ENCODE results near the gene CYP2C8.
"Not testable (repeated sequence)": the region's sequence is repeated elsewhere in the genome, so short reads cannot be mapped to it uniquely, and the experiment has no call there.

The CYP2C8 gene

DNA sequence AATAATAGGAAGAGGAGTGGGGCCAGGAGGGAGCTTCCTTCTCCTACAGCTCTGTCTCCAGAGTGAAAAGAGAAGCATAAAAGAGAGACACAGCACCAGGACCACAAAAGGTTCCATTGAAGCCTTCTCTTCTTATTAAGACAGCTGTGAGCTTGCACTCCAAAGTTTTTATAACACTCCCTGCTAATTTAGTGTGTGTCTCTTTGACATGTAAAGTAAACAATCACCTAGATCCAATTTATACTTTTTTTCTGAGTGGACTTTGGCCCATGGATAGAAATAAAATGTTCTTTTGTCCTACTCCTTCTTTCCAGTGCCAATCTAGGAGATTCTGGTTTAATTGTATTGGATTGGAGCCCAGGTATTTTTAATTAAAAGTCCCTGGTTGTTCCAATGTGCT, at the start of gene CYP2C8:
TSS of gene CYP2C8 (minus strand) at position 212 of the 400 bp plus-strand sequence. CDS start at position 117, 95 bp downstream.
- no peak for DNase-seq (ENCODE audit: low spot score)

DNA sequence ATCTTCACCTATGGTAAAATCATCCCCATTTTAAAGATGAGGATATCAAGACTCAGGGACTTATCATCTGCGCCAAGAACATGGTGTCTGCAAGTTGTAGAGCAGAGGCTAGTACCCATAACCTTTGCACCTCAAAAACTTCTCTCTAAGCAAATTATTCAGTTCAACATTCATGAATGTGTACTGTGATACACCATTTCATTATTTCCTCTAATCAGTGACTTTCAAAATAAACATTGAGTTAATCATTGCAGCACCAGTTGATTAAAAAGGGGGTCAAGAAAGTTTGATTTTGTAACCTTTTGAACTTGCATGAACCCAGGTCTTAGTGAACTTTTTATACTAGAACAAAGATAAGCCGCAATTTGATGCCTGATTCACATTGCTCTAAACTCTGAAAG, 47.6 kb upstream of the CYP2C8 start:
- no peak for DNase-seq (ENCODE audit: low spot score)

DNA sequence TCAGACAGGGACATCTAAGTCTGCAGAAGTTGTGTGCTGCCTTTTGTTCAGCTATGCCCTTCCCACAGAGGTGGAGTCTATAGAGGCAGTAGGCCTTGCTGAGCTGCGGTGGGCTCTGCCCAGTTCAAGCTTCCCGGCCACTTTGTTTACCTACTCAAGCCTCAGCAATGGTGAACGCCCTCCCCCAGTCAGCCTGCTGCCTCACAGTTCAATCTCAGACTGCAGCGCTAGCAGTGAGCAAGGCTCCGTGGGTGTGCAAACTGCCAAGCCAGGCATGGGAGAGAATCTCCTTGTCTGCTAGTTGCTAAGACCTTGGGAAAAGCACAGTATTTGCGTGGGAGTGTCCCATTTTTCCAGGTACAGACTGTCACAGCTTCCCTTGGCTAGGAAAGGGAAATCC, 41.5 kb upstream of the CYP2C8 start:
- DNase-seq (ENCODE audit: low spot score): not testable (repeated sequence)

DNA sequence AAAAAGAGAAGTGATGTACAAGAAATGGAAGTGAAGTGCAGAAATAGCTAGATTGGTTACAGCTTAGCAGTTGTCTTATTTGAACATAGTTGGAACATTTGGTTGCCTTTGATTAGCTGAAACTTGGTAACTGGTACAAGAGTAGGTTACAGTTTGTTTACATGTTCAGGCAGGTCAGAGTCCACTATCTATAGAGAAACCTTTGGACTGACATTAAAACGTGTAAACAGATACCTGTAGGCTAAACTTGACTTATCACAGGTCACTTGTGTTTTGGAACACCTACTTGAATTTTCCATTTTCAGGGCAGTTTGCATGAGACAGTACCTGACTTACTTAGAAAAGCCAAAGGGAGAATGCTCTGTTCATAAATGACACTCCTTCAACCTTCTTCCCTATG, 28.5 kb upstream of the CYP2C8 start:
- DNase-seq (ENCODE audit: low spot score): no peak

DNA sequence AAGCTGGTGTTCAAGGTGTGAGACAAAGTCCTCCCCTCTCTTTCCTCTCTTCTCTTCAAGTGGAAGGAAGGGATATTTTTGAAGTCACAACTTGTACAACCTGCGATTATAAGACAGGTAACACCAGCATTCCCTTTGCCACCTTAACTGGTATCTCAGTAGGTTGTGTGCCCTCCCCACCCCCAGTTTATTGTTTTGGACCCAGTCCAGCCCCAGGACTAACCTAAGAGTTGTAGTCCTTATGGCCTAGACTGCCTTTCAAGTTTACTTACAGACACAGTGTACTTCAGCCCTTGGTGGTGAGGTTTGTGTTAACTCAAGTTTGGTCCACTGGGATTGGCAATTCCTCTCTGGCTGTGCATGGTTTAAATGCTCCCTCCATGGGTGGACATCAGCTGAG, 26.8 kb upstream of the CYP2C8 start:
- DNase-seq (ENCODE audit: low spot score): no peak

DNA sequence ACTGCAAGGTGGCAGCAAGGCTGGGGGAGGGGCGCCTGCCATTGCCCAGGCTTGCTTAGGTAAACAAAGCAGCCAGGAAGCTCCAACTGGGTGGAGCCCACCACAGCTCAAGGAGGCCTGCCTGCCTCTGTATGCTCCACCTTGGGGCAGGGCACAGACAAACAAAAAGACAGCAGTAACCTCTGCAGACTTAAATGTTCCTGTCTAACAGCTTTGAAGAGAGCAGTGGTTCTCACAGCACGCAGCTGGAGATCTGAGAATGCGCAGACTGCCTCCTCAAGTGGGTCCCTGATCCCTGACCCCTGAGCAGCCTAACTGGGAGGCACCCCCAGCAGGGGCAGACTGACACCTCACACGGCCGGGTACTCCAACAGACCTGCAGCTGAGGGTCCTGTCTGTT, 10.3 kb upstream of the CYP2C8 start:
- DNase-seq (ENCODE audit: low spot score): not testable (repeated sequence)

DNA sequence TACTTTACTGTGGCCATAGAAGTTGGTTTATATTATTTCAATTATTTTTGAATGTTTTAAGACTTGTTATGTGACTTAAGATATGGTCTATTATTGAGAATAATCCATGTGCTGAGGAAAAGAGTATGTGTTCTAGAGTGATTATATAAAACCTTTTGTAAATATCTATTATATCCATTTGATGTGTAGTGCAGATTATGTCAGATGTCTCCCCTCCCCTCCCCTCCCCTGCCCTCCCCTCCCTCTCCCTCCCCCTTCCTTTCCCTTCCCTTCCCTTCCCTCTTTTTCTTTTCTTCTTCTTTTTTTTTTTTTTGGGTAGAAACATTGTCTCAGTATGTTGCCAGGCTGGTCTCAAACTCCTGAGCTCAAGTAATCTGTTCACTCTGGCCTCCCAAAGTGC, 8.3 kb upstream of the CYP2C8 start:
- DNase-seq (ENCODE audit: low spot score): no peak

DNA sequence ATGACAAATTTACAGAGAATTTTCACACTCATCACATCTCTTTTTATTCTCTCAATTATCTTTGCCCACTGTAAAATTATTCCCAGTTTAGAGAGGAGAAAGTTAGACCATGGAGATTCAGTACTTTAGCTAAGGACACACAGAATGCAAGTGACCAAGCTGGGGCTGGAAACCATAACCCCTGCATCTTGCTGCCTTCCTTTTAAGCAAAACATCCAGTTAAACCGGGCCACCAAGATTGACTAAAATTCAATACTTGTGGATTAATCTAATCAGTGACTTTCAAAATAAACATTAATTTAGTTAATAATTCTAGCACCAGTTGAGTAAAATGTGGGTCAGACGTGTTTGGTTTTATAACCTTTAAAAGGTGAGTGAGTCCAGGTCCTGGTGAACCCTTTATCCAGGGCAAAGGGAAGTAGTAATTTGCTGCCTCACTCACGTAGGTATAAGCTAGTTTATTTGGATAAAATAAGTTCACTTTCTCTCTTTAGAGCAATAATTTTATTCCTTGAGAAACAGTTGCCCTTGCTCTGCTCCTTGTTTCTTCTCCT, 1.9 kb upstream of the CYP2C8 start:
- DNase-seq (ENCODE audit: low spot score): no peak

DNA sequence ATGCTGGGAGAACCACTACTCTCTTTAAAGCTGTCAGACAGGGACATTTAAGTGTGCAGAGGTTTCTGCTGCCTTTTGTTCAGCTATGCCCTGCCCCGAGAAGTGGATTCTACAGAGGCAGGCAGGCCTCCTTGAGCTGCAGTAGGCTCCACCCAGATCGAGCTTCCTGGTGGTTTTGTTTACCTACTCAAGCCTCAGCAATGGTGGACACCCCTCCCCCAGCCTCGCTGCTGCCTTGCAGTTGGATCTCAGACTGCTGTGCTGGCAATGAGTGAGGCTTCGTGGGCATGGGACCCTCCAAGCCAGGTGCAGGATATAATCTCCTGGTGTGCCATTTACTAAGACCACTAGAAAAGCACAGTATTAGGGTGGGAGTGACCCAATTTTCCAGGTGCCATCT, 5.2 kb downstream of the CYP2C8 start:
- not testable (repeated sequence) for DNase-seq (ENCODE audit: low spot score)

DNA sequence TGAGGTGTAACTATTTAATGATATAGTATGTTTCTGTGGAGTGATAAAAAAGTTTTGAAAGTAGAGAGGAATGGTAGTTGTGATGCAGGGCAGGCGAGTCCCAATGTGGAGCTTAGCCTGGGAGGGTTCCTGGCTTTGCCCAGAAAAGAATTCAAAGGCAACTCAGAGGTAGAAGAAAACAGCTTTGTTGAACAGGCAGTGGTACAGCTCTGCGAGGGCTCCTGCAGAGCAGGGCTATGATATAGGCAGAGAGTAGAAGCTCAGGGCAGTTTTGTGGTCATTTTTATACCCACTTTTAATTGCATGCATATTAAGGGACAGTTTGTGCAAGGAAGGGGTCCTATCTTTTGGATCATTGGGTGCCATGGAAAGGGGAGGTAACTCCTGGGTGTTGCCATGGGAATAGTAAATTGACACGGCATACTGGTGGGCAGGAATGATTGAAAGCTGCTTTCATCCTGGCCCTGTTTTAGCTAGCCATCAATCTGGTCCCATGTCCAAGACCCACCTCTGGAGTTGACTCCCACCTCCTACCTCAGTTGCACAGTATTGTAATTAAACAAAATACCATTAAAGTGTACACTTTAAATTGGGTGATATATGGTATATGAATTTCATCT, 12.4 kb downstream of the CYP2C8 start:
- no peak for DNase-seq (ENCODE audit: low spot score)

DNA sequence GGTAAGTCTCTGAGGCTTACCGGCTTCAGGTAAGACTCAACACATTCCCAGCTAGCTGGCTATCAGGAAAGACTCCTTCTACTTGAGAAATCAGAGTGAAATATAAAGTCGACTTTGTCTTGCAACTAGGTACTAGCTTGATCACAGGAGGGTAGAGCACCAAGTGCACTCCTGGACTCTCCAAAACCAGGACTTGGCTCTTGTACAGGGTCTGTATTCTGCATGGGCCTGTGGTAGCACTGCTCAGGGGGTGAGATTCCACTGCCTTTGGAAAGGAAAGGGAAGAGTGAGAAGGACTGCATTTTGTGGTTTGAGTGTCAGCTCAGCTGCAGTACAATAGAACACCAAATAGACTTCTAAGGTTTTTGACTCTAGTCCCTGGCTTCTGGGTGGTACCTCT, 19.4 kb downstream of the CYP2C8 start:
- DNase-seq (ENCODE audit: low spot score): no peak

DNA sequence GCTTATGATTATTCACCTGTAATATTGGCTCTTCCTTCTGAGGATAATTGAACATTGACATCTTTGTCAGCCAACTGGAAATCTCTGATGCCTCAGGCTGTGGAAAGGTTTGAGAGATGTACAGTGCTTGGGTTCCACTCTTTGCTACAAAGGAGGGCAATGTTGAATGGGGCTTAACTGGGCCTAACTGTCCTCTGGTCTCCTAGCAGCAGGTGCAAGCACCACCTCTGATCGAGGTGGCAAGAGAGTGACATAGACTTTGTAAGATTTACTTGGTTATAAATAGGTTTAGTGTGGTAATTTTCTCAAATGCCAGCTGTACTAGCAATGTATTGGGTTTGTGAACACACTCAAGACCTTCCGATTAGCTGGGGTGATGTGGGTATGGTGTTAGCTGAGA, 21.1 kb downstream of the CYP2C8 start:
- DNase-seq (ENCODE audit: low spot score): no peak

DNA sequence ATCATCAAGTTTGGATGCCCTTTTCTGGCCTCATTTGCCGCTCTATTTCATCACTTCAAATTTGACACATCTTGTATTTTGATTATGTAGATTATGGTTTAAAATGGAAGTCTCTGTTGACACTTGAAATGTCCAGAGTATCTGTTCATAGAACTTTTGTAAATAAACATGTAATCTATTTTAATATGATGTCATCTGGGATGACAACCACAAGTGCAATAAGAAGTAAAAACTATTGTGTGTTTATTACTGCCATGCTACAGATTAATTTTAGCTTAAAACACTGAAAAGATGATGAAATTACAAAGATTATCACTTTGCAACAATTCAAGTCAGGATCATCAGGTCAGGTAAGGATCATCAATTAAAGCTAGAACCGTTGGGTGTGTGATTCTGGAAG, 30.0 kb downstream of the CYP2C8 start:
- DNase-seq (ENCODE audit: low spot score): no peak

DNA sequence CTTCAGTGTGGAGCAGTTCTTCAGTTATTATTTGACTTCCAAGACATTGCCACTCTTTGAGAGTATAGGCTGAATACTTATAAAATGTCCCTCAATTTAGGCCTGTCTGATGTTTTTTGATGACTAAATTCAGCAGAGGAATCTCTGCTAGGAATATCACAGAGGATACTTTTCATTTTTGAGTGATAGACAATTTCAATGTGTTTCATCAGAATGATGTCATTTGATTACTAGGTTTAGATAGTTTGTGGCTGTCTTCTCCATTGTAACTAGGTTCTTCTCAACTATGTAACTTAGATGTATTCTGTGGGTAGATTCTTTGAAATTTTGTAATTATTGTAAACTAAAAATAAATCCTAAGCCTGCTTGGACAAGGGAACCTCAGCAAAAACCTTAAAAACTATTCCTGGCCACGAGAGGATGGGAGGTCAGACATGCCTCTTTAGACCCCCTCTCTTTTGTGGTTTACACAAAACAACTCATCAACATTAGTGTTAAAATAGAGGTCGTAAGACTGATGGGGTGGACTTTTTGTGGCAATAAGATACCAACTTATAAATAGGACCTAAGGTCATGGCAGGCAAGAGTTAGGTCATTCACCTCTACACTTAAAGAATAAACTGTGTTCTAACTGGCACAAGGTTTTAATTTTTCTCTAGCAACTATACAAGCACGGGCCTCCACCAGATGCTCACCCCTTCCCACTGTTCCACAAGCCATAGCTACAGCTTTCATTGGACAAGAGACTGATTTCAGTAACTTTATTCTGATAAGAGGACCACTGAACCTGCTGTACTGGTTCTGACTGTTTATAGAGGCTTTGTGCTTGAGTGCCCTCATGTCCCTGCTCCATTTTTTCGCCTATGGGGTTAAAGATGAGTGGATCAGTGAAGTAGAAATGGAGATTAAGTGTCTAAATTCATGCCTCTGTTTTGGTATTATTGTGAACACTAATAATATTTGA, 33.7 kb downstream of the CYP2C8 start:
- no peak for DNase-seq (ENCODE audit: low spot score)

DNA sequence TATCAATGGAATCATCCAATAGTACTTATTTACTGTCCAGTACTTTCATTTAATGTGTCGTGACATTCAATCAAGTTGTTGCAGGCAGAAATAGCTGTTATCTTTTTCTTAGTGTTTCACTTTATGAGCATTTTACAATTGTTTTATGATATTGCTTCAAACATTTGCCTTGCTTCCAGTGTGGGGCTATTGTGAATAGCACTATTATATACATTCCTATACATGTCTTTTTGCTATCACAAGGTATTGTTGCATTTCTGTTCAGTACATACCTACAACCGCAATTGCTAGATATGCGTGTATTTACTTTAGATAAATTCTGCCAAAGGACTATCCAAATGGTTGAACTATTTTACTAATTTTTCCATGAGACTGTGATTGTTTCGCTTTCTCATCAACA, 34.9 kb downstream of the CYP2C8 start:
- DNase-seq (ENCODE audit: low spot score): no peak

DNA sequence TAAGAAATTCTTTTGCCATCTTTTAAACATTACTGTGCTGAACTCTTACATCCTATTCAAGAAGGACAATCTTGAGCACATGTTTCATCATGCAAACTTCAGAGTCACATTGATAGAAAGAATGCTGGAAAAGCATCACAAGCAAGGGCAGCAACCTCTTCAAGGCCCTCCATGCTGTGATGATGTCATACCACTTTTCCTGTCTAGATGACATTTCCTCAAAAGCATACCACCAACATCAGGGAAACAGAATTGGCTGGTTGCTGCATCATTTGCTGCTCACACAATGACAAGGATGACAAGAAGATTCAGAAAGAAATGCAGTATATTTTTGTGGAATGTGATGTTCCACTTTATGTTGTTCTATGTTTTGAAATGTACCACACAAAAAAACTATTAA, 37.6 kb downstream of the CYP2C8 start:
- DNase-seq (ENCODE audit: low spot score): no peak

DNA sequence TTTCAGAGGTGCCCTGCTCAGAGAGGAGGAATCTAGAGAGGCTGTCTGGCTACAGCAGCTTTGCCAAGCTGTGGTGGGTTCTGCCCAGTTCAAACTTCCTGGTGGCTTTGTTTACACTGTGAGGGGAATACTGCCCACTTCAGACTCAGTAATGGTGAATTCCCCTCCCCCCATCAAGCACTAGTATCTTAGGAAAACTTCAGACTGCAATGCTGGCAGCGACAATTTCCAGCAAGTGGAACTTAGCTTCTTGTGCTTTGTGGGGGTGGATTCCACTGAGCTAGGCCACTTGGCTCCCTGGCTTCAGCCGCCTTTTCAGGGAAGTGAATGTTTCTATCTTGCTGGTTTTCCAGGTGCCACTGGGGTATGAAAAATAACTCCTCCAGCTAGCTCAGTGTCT, 42.8 kb downstream of the CYP2C8 start:
- DNase-seq (ENCODE audit: low spot score): no peak

DNA sequence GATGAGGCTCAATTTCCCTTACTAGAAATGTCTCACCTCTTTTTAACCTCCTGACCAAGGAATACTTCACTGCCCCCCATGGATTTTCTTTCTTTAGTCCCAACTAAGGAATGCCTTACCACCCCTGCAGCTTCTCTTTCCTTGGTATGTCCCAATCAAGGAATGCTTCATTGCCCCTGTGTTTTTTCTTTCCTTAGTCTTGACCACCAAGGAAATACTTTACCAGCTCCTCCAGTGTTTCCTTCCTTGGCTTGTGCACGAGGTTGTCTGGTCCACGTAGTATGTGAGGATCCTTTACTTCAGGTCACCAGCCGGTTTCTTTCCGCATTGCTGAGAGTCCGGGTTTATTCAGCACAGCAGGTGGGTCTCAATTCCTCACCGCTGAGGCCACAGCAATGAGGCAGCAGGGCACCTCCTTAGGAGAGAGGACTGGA, 71.5 kb downstream of the CYP2C8 start:
- DNase-seq (ENCODE audit: low spot score): no peak

DNA sequence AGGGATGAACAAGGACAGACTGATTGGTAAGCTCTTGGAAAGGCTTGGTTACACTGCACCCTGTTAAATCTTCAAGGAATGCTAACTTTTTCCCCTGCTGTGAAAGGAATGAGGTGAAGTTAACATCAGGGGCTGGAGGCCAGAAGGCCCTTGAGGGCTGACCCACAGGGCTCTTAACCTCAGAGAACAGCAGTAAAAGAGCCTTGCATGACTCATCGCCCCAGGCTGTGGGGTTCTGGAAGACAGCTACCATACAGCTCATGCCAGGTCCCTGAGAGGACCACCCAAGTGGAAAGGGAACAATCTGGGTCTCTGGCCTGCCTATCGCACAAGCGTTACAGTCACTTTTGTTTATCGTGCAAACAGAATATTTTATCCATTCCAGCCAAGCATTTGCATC, 76.5 kb downstream of the CYP2C8 start:
- no peak for DNase-seq (ENCODE audit: low spot score)

DNA sequence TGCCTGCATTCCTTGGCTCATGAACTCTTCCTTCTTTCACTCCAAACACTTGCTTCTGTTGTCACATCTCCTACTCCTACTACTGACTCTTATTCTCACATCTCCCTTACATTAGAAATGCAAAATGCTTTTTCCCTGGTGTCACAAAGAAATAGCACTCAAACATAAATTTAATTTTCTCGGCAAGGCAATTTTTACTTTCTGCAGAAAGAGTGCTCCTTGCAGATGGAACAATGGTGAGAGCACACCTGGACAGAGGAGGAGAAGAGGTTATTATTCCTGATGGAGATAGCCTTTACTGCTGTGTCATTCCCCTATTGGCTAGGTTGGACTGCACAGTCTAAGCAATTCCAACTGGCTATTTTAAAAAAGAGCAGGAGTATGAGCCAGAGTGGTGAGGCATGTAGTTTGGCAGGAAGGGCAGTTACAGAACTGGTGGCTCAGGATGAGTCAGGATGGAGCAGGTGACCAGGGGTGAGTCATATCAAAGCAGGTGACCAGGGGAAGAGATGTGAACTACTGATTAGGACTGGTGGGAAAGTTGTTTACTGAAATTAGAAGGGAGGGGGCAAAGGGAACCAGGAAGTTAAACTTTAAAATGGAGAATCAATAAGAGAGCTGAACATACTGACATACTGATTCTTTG, 77.9 kb downstream of the CYP2C8 start:
- DNase-seq (ENCODE audit: low spot score): no peak

DNA sequence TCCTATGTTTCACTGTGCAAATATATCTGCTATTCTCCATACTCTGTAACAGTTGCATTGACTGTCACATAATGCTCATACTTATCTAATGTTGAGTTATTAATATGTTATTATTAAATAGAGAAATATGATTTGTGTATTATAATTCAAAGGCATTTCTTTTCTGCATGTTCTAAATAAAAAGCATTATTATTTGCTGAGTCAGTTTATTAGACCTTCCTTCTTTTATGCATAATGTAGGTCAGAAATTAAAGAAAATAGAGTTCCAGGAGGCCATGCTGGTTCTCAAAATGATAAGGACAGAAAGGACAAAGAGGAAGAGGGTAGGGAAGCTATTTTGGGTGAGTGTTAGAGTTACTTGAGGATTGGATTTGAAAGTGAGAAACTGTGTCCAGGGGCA, 80.1 kb downstream of the CYP2C8 start:
- DNase-seq (ENCODE audit: low spot score): no peak
